PFSK-1 (cell line): Measurements from ENCODE around the gene LSMEM2.

Experiments
- REST ChIP-seq, 2 experiments: IDR thresholded peaks; 2 replicates each; pipeline versions ENCODE4 v1.6.1 to v1.8.0; 2011 to 2012; ENCODE audit warnings: low read depth in 2 of 2, low read length in 2 of 2, control low read depth in 1 of 2, inconsistent platforms in 1 of 2, mild to moderate bottlenecking in 1 of 2, moderate library complexity in 1 of 2; ENCODE audit not compliant: insufficient read depth in 1 of 2
- SIN3A ChIP-seq: IDR thresholded peaks from 2 replicates; pipeline ENCODE4 v1.6.1; 2012; ENCODE audit warnings: mild to moderate bottlenecking, low read length, moderate library complexity, borderline replicate concordance; ENCODE audit not compliant: insufficient read depth
- TAF1 ChIP-seq: IDR thresholded peaks from 2 replicates; pipeline ENCODE4 v1.6.1; 2012; ENCODE audit warnings: low read length, control low read depth, borderline replicate concordance; ENCODE audit not compliant: insufficient read depth

GRCh38 chr3:50304601-50305000, 25.7 kb downstream of the LSMEM2 start:
- TF ChIP-seq SIN3A (no peak), REST (IDR thresholded peaks at IDR 0.05; ENCODE audit: insufficient read depth in 1 of 2, low read depth in 2 of 2, low read length in 2 of 2) (no peak), TAF1 (no peak)
